ENCODE data around the gene LHFPL2. TPM values are rescaled to one million over a fixed set of nuclear protein-coding genes. Genes with fewer than 3 reads are reported as not detected.

Gene LHFPL2
- total RNA-seq, 3 donors from 2014 or later, result 44.8 to 63.6 (median 50.2) TPM

DNA sequence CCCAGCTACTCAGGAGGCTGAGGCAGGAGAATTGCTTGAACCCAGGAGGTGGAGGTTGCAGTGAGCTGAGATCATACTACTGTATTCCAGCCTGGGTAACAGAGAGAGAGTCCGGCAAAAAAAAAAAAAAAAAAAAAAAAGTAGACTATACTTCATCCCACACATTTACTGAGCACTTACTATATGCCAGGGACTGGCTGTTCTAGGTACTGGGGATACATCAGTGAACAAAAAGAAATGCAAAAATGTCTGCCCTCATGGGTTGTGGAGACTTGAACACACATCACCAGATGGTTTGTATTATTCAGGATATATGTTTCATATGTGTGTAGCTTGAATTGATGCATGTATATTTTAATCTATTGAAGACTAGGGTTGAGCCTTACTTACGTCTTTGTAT is 2.9 kb upstream of the LHFPL2 start:
- DNase-seq, result no peak
- no peak for ATAC-seq
- Histone ChIP-seq H3K4me3 (no peak overlapping the region), H3K36me3 (ENCODE audit: low read depth) (no peaks in the 10 kb centered on the region), H3K9me3 (no peaks in the 10 kb centered on the region), H3K4me1 (ENCODE audit: low read depth) (peaks cover 10% of the 10 kb centered on the region)
- TF ChIP-seq, protein P1, sequence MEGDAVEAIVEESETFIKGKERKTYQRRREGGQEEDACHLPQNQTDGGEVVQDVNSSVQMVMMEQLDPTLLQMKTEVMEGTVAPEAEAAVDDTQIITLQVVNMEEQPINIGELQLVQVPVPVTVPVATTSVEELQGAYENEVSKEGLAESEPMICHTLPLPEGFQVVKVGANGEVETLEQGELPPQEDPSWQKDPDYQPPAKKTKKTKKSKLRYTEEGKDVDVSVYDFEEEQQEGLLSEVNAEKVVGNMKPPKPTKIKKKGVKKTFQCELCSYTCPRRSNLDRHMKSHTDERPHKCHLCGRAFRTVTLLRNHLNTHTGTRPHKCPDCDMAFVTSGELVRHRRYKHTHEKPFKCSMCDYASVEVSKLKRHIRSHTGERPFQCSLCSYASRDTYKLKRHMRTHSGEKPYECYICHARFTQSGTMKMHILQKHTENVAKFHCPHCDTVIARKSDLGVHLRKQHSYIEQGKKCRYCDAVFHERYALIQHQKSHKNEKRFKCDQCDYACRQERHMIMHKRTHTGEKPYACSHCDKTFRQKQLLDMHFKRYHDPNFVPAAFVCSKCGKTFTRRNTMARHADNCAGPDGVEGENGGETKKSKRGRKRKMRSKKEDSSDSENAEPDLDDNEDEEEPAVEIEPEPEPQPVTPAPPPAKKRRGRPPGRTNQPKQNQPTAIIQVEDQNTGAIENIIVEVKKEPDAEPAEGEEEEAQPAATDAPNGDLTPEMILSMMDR (IDR thresholded peaks at IDR 0.05), result no peak
- intact Hi-C loops (cut with DNase I, micrococcal nuclease), result loop anchor here in 1 of 2 donors (5.0 kb wide), 1 partner anchor 116 kb away; no protein-coding TSS in a partner anchor

DNA sequence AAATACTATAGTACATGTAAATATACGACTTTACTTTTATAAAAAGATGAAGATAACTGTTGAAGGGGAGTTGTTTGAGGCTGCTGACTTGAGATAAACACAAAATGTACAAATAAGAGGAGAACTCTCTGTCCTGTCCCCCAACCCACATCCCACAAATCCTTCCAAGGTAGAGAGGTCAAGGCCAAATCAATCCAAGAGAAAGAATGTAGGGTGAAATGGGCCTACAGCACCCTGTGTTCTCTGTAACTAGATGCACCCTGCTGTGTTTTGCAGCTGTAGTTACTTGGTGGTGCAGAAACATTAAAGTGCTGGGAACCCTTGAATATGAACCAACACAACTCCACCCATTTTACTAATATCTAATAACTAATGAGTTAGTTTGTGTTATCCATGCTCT is 2.0 kb upstream of the LHFPL2 start:
- no peak for ATAC-seq

DNA sequence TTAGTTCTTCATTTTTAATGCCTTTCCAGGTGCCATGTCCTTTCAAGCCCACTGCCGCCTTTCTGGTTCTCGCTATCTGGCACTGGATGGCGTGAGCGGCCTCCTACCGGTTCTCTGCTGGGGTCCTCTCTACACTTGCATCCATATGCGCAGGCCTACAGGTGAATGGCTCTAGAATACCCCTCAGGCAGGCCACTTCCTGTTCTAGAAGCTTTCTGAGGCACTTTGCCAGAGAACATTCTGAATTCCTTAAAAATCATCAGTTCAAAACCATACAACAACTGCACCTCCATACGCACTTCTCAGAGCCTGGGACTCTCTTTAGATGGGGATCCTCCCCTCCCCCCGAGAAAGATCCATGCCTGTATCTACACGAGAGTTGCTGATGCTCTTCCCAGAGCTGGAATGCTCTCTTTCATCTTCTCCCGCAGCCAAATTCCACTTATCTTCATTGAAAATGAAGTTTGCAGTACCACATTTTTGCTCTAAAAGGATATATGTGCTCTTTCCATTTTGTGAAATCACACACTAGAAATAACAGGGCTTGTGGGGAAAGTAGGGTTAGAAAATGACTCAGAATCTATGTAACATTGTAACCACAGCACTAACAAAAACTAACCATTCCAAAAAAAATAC is 1.4 kb upstream of the LHFPL2 start:
- intact Hi-C loops (cut with DNase I, micrococcal nuclease), result loop anchor here in 1 of 2 donors (5.0 kb wide), 1 partner anchor 117 kb away; no protein-coding TSS in a partner anchor

More for the DNA sequence above, 2.0 kb upstream of the LHFPL2 start:
- H3K4me3 ChIP-seq, result no peak overlapping the region
- H3K4me1 ChIP-seq (ENCODE audit: low read depth), result peaks cover 13% of the 10 kb centered on the region
- no peaks in the 10 kb centered on the region for H3K9me3 ChIP-seq
- DNase-seq, result no peak
- intact Hi-C loops (cut with DNase I, micrococcal nuclease), result loop anchor here in 1 of 2 donors (5.0 kb wide), 1 partner anchor 117 kb away; no protein-coding TSS in a partner anchor
- H3K36me3 ChIP-seq (ENCODE audit: low read depth), result no peaks in the 10 kb centered on the region
- TF ChIP-seq, protein P1 (IDR thresholded peaks at IDR 0.05), result no peak

DNA sequence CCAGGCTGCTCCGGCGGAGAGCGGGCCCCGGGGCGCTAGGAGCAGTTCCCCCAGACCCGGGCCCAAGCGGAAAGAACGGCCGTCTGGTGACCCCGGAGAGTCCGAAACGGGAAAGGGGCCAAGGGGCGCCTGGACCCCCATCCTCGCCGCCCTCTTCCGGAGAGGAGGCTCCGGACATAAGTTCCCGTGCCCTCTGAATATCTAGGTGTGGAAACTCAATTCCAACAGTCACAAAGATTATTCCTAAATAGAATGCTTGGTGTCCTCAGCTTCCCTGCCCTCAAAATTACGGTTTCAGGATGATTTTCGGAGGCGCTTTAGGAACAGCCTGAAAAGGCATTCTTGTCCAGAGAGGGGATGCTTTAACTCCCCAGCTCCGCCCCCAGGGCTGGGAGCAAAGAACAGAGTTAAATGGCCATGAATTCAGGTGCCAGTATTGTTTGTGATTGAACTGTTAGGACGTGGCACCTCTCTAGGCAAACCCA is 681 bp upstream of the LHFPL2 start:
- peak; percentile 4 for ATAC-seq
- Histone ChIP-seq H3K9me3 (no peaks in the 10 kb centered on the region), H3K36me3 (ENCODE audit: low read depth) (no peaks in the 10 kb centered on the region), H3K4me1 (ENCODE audit: low read depth) (peaks cover 13% of the 10 kb centered on the region), H3K4me3 (peak overlapping the region; percentile 65)
- intact Hi-C loops (cut with DNase I, micrococcal nuclease), result no loop called here
- TF ChIP-seq, protein P1 (IDR thresholded peaks at IDR 0.05), result no peak
- peak in 2 of 3 donors; percentile 39 to 50 for DNase-seq

More for the DNA sequence above, 1.4 kb upstream of the LHFPL2 start:
- peaks cover 13% of the 10 kb centered on the region for H3K4me1 ChIP-seq (ENCODE audit: low read depth)
- no peaks in the 10 kb centered on the region for H3K9me3 ChIP-seq
- DNase-seq (no peak), ATAC-seq (no peak)
- no peak overlapping the region for H3K4me3 ChIP-seq
- TF ChIP-seq, protein P1 (IDR thresholded peaks at IDR 0.05), result no peak
- no peaks in the 10 kb centered on the region for H3K36me3 ChIP-seq (ENCODE audit: low read depth)

DNA sequence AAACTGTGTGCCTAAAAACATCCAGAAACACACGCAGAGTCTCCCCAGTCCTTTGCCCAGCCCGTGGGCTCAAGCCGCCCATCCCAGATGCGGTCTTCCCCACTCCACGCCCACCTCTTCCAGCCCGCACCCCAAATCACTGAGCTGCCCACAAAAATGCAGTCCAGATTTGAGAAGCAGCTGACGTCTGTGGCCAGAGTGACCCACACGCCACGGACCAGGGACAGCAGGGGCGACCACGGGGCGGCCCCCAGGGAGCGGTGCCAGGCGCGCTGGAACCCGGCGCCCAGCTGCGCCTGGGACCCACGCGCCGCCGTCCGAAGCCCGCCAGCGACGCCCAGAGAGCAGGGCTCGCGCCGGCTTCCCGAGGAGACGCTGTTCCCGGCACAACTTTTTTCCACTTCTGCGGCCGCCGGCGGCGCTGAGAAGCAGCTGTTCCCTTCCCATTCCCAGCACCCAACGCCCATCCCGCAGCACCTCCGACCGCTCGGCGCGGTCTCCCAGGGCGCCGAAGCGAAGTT is 674 bp downstream of the LHFPL2 start:
- ATAC-seq, result peak; percentile 61
- no peaks in the 10 kb centered on the region for H3K36me3 ChIP-seq (ENCODE audit: low read depth)
- TF ChIP-seq, protein P1 (IDR thresholded peaks at IDR 0.05), result no peak
- peaks cover 15% of the 10 kb centered on the region for H3K4me1 ChIP-seq (ENCODE audit: low read depth)
- intact Hi-C loops (cut with DNase I, micrococcal nuclease), result no loop called here
- DNase-seq, result peak; percentile 61 to 77 (median 69)
- peak overlapping the region; percentile 65 for H3K4me3 ChIP-seq
- H3K9me3 ChIP-seq, result no peaks in the 10 kb centered on the region

Measured in mucosa of descending colon (tissue), 3 donors.